GM19468 (cell line): ENCODE data around the gene KLF1.

Source experiments
- ATAC-seq: cut with Tn5 transposase; IDR thresholded peaks from one replicate; pipeline ENCODE4 v1.9.1; 2021; ENCODE audit warnings: mild to moderate bottlenecking, moderate library complexity, moderate number of reproducible peaks; ENCODE audit not compliant: unreplicated experiment; ENCODE audit errors: extremely low read depth

KLF1 gene

GRCh38 chr19:12840091-12841079 is 46.6 kb downstream of the KLF1 start:
- ATAC-seq: no peak

- ATAC-seq: no peak
Measured at GRCh38 chr19:12838886-12839756, 47.9 kb downstream of the KLF1 start.

- no peak for ATAC-seq
Measured at GRCh38 chr19:12838182-12838885, 48.7 kb downstream of the KLF1 start, which contains the start of gene MAST1. MAST1 (plus strand) TSS chr19:12838515; CDS start chr19:12838573, 58 bp downstream.

GRCh38 chr19:12837225-12837624 is 49.8 kb downstream of the KLF1 start:
- ATAC-seq: no peak

GRCh38 chr19:12836529-12836863 is 50.5 kb downstream of the KLF1 start:
- no peak for ATAC-seq

- ATAC-seq: no peak
Measured at GRCh38 chr19:12834976-12835757, 51.8 kb downstream of the KLF1 start.

- no peak for ATAC-seq
Measured at GRCh38 chr19:12834566-12834943, 52.4 kb downstream of the KLF1 start, which contains the start of gene RTBDN. RTBDN (minus strand) TSS chr19:12834579; CDS start chr19:12829979, 4,600 bp downstream.
